ENCODE data around the gene ZDBF2.

DNA sequence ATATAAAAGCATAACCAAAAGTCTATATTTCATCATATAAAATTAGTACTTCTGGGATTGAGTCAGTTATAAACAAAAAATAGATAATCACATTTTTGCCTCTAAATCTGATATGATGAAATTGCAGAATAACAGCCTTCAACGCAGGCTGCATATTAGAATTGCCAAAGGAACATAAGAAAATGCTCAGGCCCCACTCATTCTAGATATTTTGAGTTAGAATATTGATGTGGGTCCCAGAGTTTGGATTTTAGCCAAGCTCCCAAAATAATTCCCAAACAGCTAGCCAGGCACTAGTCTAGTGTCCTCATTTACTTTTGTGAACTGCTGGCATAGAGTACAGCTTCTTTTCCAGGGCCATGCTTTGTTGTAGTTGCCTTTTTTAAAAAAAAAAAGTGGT, 63.5 kb downstream of the ZDBF2 start:
- no peak for TF ChIP-seq POLR2A (IDR thresholded peaks at IDR 0.05; ENCODE audit: control extremely low read depth in 1 of 2, low read depth in 2 of 2, low read length in 2 of 2)
- TF ChIP-seq, protein P1, sequence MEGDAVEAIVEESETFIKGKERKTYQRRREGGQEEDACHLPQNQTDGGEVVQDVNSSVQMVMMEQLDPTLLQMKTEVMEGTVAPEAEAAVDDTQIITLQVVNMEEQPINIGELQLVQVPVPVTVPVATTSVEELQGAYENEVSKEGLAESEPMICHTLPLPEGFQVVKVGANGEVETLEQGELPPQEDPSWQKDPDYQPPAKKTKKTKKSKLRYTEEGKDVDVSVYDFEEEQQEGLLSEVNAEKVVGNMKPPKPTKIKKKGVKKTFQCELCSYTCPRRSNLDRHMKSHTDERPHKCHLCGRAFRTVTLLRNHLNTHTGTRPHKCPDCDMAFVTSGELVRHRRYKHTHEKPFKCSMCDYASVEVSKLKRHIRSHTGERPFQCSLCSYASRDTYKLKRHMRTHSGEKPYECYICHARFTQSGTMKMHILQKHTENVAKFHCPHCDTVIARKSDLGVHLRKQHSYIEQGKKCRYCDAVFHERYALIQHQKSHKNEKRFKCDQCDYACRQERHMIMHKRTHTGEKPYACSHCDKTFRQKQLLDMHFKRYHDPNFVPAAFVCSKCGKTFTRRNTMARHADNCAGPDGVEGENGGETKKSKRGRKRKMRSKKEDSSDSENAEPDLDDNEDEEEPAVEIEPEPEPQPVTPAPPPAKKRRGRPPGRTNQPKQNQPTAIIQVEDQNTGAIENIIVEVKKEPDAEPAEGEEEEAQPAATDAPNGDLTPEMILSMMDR (IDR thresholded peaks at IDR 0.05; ENCODE audit: control extremely low read depth in 1 of 3, insufficient read depth in 1 of 3, low read depth in 1 of 3, low read length in 3 of 3): no peak
- no peak for TF ChIP-seq SP4 (IDR thresholded peaks at IDR 0.05; ENCODE audit: low read length)
- TF ChIP-seq CEBPB (IDR thresholded peaks at IDR 0.05; ENCODE audit: low read depth, low read length): no peak
- TF ChIP-seq ASH2L (IDR thresholded peaks at IDR 0.05; ENCODE audit: low read length): no peak
- TF ChIP-seq RBBP5 (IDR thresholded peaks at IDR 0.05; ENCODE audit: borderline replicate concordance, low read depth, low read length): no peak
- TF ChIP-seq, protein P2, sequence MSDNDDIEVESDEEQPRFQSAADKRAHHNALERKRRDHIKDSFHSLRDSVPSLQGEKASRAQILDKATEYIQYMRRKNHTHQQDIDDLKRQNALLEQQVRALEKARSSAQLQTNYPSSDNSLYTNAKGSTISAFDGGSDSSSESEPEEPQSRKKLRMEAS (IDR thresholded peaks at IDR 0.05): no peak
- no peak for TF ChIP-seq HDAC6 (IDR thresholded peaks at IDR 0.05; ENCODE audit: low read depth, low read length)
- TF ChIP-seq GABPA (IDR thresholded peaks at IDR 0.05; ENCODE audit: borderline replicate concordance, insufficient read depth, low read length): no peak
- no peak for TF ChIP-seq SIRT6 (IDR thresholded peaks at IDR 0.05; ENCODE audit: low read length)

Data from H1 (cell line).